ENCODE results near the gene BEST3.
A peak's percentile ranks its signal among the peaks of the same experiment; 100 is the strongest.
"Not testable (repeated sequence)": the region's sequence is repeated elsewhere in the genome, so short reads cannot be mapped to it uniquely, and the experiment has no call there.

The BEST3 gene

DNA sequence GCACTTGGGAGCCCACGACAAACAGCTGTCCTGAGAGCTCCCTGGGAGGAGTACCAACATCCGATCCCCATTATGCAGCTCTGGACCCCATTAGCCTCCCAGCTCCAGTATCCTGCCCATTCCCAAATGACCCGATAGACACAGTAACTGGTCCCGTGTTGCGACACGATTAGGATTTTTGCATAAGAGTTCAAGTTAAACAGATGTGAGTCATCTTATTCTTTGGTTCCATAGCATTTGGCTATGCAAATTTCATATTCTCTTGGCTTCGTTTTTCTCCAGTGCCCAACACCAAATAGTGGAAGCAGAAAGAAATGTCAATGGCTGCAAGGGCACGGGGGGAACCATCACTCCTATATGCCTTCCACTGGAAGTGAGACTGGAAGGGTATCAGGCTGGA, 45.4 kb downstream of the BEST3 start:
- no peak for DNase-seq

DNA sequence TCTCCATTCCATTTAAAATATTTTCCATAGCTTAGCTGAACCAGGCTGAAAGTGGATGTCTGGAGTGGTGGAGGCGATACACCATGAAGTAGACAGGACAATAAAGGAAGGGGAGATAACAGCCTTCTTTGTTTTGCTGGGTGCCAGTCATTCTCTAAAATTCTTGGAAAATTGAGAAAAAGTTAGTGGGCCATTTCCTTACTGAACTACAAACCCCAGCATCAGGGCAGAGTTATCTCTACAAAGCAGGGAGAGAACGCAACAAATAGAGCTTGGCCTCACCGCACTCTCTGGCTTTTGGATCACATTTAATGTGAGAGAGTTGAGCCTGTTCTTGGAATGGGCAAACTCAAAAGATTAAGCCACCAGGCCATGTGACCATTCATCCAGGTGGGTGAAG, 47.2 kb downstream of the BEST3 start:
- DNase-seq: no peak

GRCh38 chr12:69649529-69649928, 49.6 kb downstream of the BEST3 start:
- no peak for DNase-seq

- DNase-seq: no peak
Measured at GRCh38 chr12:69648476-69648875, 50.6 kb downstream of the BEST3 start.

GRCh38 chr12:69647178-69647577, 51.9 kb downstream of the BEST3 start:
- no peak for DNase-seq

GRCh38 chr12:69645031-69645430, 54.1 kb downstream of the BEST3 start:
- no peak for DNase-seq

DNA sequence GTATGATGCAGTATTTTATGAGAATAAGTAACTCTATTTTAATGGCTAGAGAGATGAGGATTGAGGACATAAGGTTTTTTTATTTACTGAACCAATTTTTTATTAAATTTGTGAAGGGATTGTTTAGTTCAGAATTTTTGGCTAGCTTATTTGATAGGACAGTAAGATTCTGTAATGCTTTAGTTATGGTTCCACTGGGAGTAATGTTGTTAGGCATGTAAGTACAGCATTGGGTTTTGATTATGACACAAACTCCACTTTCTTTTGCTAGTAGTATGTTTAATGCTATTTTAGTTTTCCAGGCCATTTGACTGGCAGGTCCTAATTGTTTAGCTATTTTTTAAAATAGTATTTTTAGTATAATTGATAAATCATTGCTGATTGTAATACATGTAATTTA, 54.6 kb downstream of the BEST3 start:
- no peak for DNase-seq

- DNase-seq: no peak
Measured at GRCh38 chr12:69642531-69642930, 56.6 kb downstream of the BEST3 start.

DNA sequence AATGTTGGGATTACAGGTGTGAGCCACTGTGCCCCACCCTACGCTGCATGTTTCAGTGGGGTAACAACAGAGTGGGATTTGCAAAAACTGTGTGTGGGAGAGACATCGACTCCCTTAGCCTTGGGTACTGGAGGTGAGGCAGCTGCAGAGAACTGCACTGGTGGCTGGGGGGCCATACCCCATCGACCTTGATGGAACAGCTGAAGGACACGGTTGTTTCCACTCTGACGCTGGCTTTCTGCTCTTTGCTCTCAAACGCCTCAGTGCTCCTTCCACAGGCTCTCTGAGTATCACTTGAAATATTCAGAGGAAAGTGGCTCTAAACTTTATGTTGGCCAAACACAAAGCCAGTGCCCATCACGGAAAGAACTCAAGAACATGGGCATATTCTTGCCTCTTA, 57.6 kb downstream of the BEST3 start:
- DNase-seq: no peak

- peak in 31 of 56 donors; percentile 1 to 60 (median 15) for DNase-seq
Measured at GRCh38 chr12:69639400-69640016, 59.6 kb downstream of the BEST3 start.

DNA sequence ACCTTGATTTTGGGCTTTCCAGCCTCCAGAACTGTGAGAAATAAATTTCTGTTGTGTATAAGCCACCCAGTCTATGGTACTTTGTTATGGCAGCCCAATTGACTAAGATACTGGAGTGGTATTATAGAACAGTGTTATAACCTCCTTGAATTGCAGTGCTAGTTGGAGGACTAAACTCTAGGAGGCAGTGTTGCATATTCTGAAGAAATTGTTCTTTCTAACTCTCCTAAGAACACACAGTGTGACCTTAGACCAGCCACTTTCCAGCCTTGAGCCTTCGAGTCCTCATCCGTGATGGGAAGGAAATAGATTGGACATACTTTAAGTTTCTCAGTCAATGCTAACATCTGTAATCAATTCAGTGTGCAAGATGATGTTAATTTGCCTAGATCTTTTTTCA, 66.0 kb downstream of the BEST3 start:
- DNase-seq: no peak

- no peak for DNase-seq
Measured at GRCh38 chr12:69630191-69630590, 68.9 kb downstream of the BEST3 start.

DNA sequence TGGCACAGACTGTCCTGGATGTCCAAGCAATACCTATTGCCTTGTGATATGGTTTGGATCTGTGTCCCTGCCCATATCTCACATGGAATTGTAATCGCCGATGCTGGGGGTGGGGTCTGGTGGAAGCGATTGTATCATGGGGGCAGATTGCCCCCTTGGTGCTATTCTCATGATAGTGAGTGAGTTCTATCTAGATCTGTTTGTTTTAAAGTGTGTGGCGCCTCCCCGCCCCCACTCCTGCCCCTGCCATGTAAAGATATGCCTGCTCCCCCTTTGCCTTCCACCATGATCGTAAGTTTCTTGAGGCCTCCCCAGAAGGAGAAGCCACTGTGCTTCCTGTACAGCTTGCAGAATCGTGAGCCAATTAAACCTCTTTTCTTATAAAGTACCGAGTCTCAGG, 71.6 kb downstream of the BEST3 start:
- DNase-seq: no peak

- DNase-seq: peak in 1 of 56 donors; percentile 4
Measured at GRCh38 chr12:69623970-69624369, 75.1 kb downstream of the BEST3 start.

DNA sequence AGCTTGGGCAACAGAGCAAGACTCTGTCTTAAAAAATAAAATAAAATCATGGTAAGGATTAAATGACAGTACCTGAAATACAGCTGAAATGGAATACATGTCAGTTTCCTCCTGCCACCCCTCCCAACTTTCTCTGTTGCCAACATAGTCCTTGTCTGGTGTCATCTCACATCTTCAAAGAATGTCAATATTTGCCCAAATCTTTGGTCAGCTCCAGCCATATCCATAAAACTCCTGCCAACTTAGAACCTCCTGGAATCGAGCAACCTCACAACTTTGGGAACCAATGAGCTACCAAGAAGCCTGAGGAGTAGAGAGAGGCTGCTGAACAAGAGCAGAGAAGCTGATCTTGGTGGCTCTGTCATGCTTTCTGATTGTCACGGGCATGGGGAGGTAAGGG, 77.6 kb downstream of the BEST3 start:
- no peak for DNase-seq

- DNase-seq: no peak
Measured at GRCh38 chr12:69620921-69621320, 78.2 kb downstream of the BEST3 start.

- no peak for DNase-seq
Measured at GRCh38 chr12:69620077-69620476, 79.0 kb downstream of the BEST3 start.

GRCh38 chr12:69619050-69619449, 80.1 kb downstream of the BEST3 start:
- no peak for DNase-seq

GRCh38 chr12:69616025-69616424, 83.1 kb downstream of the BEST3 start:
- no peak for DNase-seq

GRCh38 chr12:69613351-69613750, 85.8 kb downstream of the BEST3 start:
- DNase-seq: no peak

DNA sequence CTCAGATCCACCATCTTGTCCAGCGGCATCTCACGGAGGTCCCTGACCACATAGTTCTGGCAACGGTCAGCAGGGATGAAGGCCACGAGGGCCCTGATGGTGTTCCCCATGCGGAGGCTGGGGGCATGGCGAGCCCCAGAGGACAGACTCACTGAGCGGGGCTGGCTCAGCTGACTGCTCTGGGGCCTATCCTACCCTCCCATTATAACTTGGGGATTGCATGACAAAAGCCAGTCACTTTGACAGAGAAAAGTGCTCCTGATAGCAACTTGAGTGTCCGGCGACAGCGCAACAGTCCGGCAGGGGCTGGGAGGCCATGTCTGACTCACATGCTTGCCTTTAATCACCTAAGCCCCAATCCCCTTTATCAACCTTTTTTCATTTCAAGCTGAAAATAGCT, 88.4 kb downstream of the BEST3 start, which contains the start of gene LRRC10:
Gene LRRC10, minus strand, starts transcription at position 179 of the 400 bp plus-strand sequence. Its CDS starts 69 bp downstream, at position 110.
- no peak for DNase-seq

GRCh38 chr12:69610126-69610525, 89.0 kb downstream of the BEST3 start:
- no peak for DNase-seq

- no peak for DNase-seq
Measured at GRCh38 chr12:69608114-69608513, 91.0 kb downstream of the BEST3 start.

GRCh38 chr12:69604275-69604674, 94.8 kb downstream of the BEST3 start:
- DNase-seq: not testable (repeated sequence)

Data from amygdala (tissue), 56 donors.